SK-N-SH treated with all-trans-retinoic acid at 6 μM for 48 hours (cell line): Measurements from ENCODE around the gene TADA2B.

Experiments used
- ATAC-seq: fragments of 200-7000 bp; cut with Tn5 transposase; 3 replicates; pipeline ENCODE4 v1.9.1; 2020; ENCODE audit warnings: mild to moderate bottlenecking, moderate library complexity
- ARNTL ChIP-seq: fragments of 450-650 bp; formaldehyde crosslinking; IDR thresholded peaks from 2 replicates; pipeline ENCODE4 v1.5.0; 2020; ENCODE audit warnings: low read depth, mild to moderate bottlenecking, moderate library complexity, borderline replicate concordance
- BACH2 ChIP-seq: fragments of 250-450 bp; sonication (Bioruptor Pico); IDR thresholded peaks from 2 replicates; pipeline ENCODE4 v1.9.0; 2021; ENCODE audit warnings: mild to moderate bottlenecking, borderline replicate concordance
- CREB5 ChIP-seq: fragments of 250-450 bp; sonication (Bioruptor Pico); IDR thresholded peaks from 2 replicates; pipeline ENCODE4 v1.5.1; 2020; ENCODE audit warnings: low read depth, mild to moderate bottlenecking, moderate library complexity
- CSDC2 ChIP-seq: fragments of 250-450 bp; sonication (Bioruptor Pico); IDR thresholded peaks from 2 replicates; pipeline ENCODE4 v1.5.0; 2020; ENCODE audit warnings: mild to moderate bottlenecking, moderate library complexity
- GLIS3 ChIP-seq: fragments of 250-450 bp; sonication (Bioruptor Pico); IDR thresholded peaks from 2 replicates; pipeline ENCODE4 v1.5.0; 2020; ENCODE audit warnings: mild to moderate bottlenecking, moderate library complexity
- PATZ1 ChIP-seq: fragments of 250-450 bp; sonication (Bioruptor Pico); IDR thresholded peaks from 2 replicates; pipeline ENCODE4 v1.8.0; 2020; ENCODE audit warnings: mild to moderate bottlenecking, moderate library complexity, borderline replicate concordance
- PPARA ChIP-seq: fragments of 250-450 bp; sonication (Bioruptor Pico); IDR thresholded peaks from 2 replicates; pipeline ENCODE4 v1.5.0; 2020; ENCODE audit warnings: mild to moderate bottlenecking, borderline replicate concordance
- RARB ChIP-seq: fragments of 250-450 bp; sonication (Bioruptor Pico); IDR thresholded peaks from 2 replicates; pipeline ENCODE4 v1.8.0; 2021; ENCODE audit warnings: mild to moderate bottlenecking, moderate library complexity
- TCF4 ChIP-seq: fragments of 250-450 bp; sonication (Bioruptor Pico); IDR thresholded peaks from 2 replicates; pipeline ENCODE4 v1.8.0; 2021; ENCODE audit warnings: mild to moderate bottlenecking, moderate library complexity, borderline replicate concordance
- TSHZ2 ChIP-seq: fragments of 250-450 bp; sonication (Bioruptor Pico); IDR thresholded peaks from 2 replicates; pipeline ENCODE4 v1.5.0; 2020; ENCODE audit warnings: mild to moderate bottlenecking, moderate library complexity
- ZC3H10 ChIP-seq: fragments of 250-450 bp; sonication (Bioruptor Pico); IDR thresholded peaks from 2 replicates; pipeline ENCODE4 v1.5.1; 2021; ENCODE audit warnings: mild to moderate bottlenecking, moderate library complexity
- ZFP30 ChIP-seq: fragments of 450-650 bp; formaldehyde crosslinking; IDR thresholded peaks from 2 replicates; pipeline ENCODE4 v1.5.0; 2022; ENCODE audit warnings: mild to moderate bottlenecking, moderate library complexity
- ZNF565 ChIP-seq: fragments of 450-650 bp; formaldehyde crosslinking; conservative IDR thresholded peaks from 2 replicates; pipeline ENCODE4 v1.5.0; 2020; ENCODE audit warnings: low read depth, mild to moderate bottlenecking, moderate library complexity
- ZNF70 ChIP-seq: fragments of 450-650 bp; formaldehyde crosslinking; IDR thresholded peaks from 2 replicates; pipeline ENCODE4 v1.5.0; 2020; ENCODE audit warnings: mild to moderate bottlenecking, moderate library complexity
- ZNF8 ChIP-seq: fragments of 450-650 bp; formaldehyde crosslinking; IDR thresholded peaks from 2 replicates; pipeline ENCODE4 v1.5.0; 2020; ENCODE audit warnings: mild to moderate bottlenecking, moderate library complexity
- TF ChIP-seq, protein P1 (sequence below): fragments of 250-450 bp; sonication (Bioruptor Pico); IDR thresholded peaks from 2 replicates; pipeline ENCODE4 v1.5.1; 2021; ENCODE audit warnings: mild to moderate bottlenecking, moderate library complexity
- TF ChIP-seq, protein P2 (sequence below): fragments of 250-450 bp; sonication (Bioruptor Pico); IDR thresholded peaks from 2 replicates; pipeline ENCODE4 v1.8.0; 2021; ENCODE audit warnings: low read depth, mild to moderate bottlenecking, moderate library complexity, borderline replicate concordance

Gene TADA2B

DNA sequence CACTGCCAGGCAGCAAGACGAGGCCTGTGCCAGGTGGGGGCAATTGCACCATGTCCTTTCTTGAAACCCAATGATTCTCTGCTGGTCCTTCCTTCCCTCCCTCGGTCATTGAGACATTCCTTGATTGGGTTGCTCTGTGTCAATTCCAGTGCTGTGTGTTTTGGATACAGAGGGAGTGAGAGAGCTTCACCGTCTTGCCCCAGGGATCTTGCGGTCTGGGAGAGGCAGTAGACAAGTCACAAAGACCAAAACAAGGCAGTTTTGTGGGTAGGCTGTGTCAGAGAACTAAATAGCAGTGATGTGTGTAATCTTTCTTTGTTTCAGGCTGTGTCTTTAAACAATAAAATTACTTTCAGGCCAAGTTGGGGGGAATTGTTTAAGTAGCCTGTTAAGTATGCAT, 38.8 kb upstream of the TADA2B start:
- TF ChIP-seq ZNF8 (CRISPR knock-in tag) (no peak), PATZ1 (no peak), ARNTL (CRISPR knock-in tag) (no peak), BACH2 (CRISPR knock-in tag) (no peak)
- no peak for ATAC-seq

- no peak for TF ChIP-seq RARB (CRISPR knock-in tag)
- TF ChIP-seq ARNTL (CRISPR knock-in tag), result no peak
- TF ChIP-seq PATZ1, result no peak
- TF ChIP-seq GLIS3, result no peak
- TF ChIP-seq, protein P1, sequence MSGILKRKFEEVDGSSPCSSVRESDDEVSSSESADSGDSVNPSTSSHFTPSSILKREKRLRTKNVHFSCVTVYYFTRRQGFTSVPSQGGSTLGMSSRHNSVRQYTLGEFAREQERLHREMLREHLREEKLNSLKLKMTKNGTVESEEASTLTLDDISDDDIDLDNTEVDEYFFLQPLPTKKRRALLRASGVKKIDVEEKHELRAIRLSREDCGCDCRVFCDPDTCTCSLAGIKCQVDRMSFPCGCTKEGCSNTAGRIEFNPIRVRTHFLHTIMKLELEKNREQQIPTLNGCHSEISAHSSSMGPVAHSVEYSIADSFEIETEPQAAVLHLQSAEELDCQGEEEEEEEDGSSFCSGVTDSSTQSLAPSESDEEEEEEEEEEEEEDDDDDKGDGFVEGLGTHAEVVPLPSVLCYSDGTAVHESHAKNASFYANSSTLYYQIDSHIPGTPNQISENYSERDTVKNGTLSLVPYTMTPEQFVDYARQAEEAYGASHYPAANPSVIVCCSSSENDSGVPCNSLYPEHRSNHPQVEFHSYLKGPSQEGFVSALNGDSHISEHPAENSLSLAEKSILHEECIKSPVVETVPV, result no peak
- TF ChIP-seq BACH2 (CRISPR knock-in tag), result no peak
Measured at GRCh38 chr4:7005571-7005970, 37.6 kb upstream of the TADA2B start.

GRCh38 chr4:7006411-7006810, 36.8 kb upstream of the TADA2B start:
- no peak for ATAC-seq
- TF ChIP-seq ZNF565 (CRISPR knock-in tag) (no peak), TCF4 (CRISPR knock-in tag) (no peak), ZC3H10 (no peak), ZFP30 (CRISPR knock-in tag) (no peak), PPARA (no peak), CSDC2 (CRISPR knock-in tag) (no peak)

More at GRCh38 chr4:7005571-7005970, 37.6 kb upstream of the TADA2B start:
- ATAC-seq, result no peak

DNA sequence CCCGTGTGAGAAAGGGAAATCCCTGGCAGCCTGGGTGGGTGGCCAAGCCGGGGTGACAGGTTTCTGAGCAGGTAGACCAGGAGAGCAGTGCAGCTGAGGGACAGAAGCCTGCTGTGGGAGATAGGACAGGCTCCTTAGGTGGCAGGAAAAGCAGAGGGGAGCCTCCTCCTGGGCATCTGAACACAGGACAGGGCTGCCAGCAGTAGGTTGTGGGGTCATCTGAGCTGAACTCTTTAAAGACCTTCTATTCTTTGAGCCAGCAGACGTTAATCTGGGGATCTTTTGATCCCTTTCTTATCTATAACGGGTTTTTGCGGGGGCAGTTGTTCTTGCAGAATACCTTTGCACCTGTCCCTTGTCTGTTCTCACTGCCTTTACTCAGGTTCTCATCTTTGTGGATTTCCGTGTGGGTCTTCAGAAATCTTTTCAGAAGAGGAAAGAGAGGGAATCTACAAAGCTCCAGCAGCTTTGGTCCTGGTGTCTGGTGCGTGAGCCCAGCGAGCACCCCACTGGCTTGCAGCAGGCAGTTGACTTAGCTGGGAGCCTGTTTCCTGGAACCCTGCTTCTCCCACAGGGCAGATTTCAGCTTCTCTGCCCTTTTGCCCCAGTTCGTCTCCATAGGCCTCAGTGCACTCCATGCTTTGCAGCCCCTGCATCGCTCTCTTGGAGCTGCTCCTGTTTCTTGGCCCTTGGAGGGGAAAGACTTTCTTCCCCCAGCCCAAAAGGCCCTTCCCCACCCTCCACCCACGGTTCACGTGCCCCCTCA, 35.8 kb upstream of the TADA2B start:
- no peak for ATAC-seq
- TF ChIP-seq TSHZ2 (CRISPR knock-in tag) (no peak), ZFP30 (CRISPR knock-in tag) (no peak)
- TF ChIP-seq, all 23 proteins: peak for 0

DNA sequence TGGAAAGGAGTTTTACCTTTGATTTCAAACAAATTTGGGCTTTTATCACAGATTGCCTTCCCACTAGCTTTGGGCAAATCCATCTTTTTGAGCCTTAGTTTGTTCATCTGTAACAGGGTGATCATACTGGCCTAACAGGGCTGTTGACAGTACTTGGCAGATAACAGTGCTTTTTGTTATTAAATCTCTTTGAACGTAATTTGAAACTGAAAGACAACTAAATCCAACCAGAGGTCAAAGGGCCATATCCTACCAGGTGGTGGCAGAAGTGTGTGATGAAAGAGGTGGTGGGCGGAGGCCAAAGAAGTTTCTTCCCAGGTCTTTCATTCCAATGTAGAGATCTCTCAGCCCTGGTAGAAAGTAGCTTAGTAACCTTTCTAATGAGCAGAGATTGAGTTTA, 35.2 kb upstream of the TADA2B start:
- ATAC-seq, result no peak
- TF ChIP-seq PPARA, result no peak
- no peak for TF ChIP-seq BACH2 (CRISPR knock-in tag)
- TF ChIP-seq ZFP30 (CRISPR knock-in tag), result no peak
- no peak for TF ChIP-seq CREB5
- no peak for TF ChIP-seq ZNF70 (CRISPR knock-in tag)
- no peak for TF ChIP-seq ZNF8 (CRISPR knock-in tag)
- TF ChIP-seq CSDC2 (CRISPR knock-in tag), result no peak
- TF ChIP-seq, protein P1, result no peak
- TF ChIP-seq, protein P2, sequence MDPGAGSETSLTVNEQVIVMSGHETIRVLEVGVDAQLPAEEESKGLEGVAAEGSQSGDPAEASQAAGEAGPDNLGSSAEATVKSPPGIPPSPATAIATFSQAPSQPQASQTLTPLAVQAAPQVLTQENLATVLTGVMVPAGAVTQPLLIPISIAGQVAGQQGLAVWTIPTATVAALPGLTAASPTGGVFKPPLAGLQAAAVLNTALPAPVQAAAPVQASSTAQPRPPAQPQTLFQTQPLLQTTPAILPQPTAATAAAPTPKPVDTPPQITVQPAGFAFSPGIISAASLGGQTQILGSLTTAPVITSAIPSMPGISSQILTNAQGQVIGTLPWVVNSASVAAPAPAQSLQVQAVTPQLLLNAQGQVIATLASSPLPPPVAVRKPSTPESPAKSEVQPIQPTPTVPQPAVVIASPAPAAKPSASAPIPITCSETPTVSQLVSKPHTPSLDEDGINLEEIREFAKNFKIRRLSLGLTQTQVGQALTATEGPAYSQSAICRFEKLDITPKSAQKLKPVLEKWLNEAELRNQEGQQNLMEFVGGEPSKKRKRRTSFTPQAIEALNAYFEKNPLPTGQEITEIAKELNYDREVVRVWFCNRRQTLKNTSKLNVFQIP (CRISPR knock-in tag), result no peak
